Globus pallidus (tissue), 1 donor: Measurements from ENCODE around the gene THADA.

Experiments
- DNase-seq: peaks from one replicate; pipeline ENCODE4 v3.0.0-alpha.2; 2015; ENCODE audit warnings: low spot score

The THADA gene

GRCh38 chr2:43444989-43445645, 150.7 kb downstream of the THADA start:
- DNase-seq, result no peak

- no peak for DNase-seq
Observed at GRCh38 chr2:43443282-43443681, 152.6 kb downstream of the THADA start.

GRCh38 chr2:43441195-43441594, 154.6 kb downstream of the THADA start:
- no peak for DNase-seq

GRCh38 chr2:43438858-43439655, 156.8 kb downstream of the THADA start:
- DNase-seq, result no peak

- no peak for DNase-seq
Observed at GRCh38 chr2:43438342-43438741, 157.5 kb downstream of the THADA start.

GRCh38 chr2:43437363-43437762, 158.5 kb downstream of the THADA start:
- DNase-seq, result no peak

GRCh38 chr2:43436431-43436830, 159.4 kb downstream of the THADA start:
- DNase-seq, result no peak

GRCh38 chr2:43435746-43436145, 160.1 kb downstream of the THADA start:
- DNase-seq, result no peak

GRCh38 chr2:43430489-43430888, 165.3 kb downstream of the THADA start:
- no peak for DNase-seq

- no peak for DNase-seq
Observed at GRCh38 chr2:43429369-43429768, 166.5 kb downstream of the THADA start.

- no peak for DNase-seq
Observed at GRCh38 chr2:43427032-43427424, 168.8 kb downstream of the THADA start.

- peak; percentile 58 for DNase-seq
Observed at GRCh38 chr2:43426305-43427031, 169.4 kb downstream of the THADA start.

- no peak for DNase-seq
Observed at GRCh38 chr2:43425659-43426058, 170.2 kb downstream of the THADA start.

- no peak for DNase-seq
Observed at GRCh38 chr2:43424262-43425207, 171.3 kb downstream of the THADA start.

- no peak for DNase-seq
Observed at GRCh38 chr2:43423941-43424261, 171.9 kb downstream of the THADA start.

GRCh38 chr2:43421194-43421593, 174.6 kb downstream of the THADA start:
- no peak for DNase-seq

GRCh38 chr2:43420389-43420801, 175.4 kb downstream of the THADA start:
- no peak for DNase-seq

- no peak for DNase-seq
Observed at GRCh38 chr2:43419876-43420275, 176.0 kb downstream of the THADA start.

GRCh38 chr2:43419243-43419642, 176.6 kb downstream of the THADA start:
- DNase-seq, result no peak

GRCh38 chr2:43418680-43419079, 177.2 kb downstream of the THADA start:
- no peak for DNase-seq

GRCh38 chr2:43417300-43417699, 178.5 kb downstream of the THADA start:
- no peak for DNase-seq

- no peak for DNase-seq
Observed at GRCh38 chr2:43415592-43415991, 180.2 kb downstream of the THADA start.
